Calu3 (cell line): Measurements from ENCODE around the gene DNAH14. TPM values are rescaled to one million over a fixed set of nuclear protein-coding genes. Genes with fewer than 3 reads are reported as not detected.

Source experiments
- BruUV-seq: library from RNA; stranded (reverse); fragments of 400-500 nt; replicated peaks from 2 replicates; lab custom pipeline; 2021; lab: Mats Ljungman, UMichigan
- CTCF ChIA-PET: fragments of 300-600 bp; sonication (Branson Sonifier 250); formaldehyde crosslinking; loops from one replicate; lab custom pipeline; 2022; ENCODE audit warnings: antibody characterized with exemption; lab: Charles Lee
- DNase-seq: peaks from one replicate; pipeline ENCODE4 v3.0.0; 2022
- H3K27ac Mint-ChIP-seq: one replicate; pipeline ENCODE4 v1.8.0; 2022; ENCODE audit warnings: mixed read lengths; ENCODE audit not compliant: unreplicated experiment
- H3K27me3 Mint-ChIP-seq: one replicate; pipeline ENCODE4 v1.8.0; 2022; ENCODE audit warnings: mixed read lengths; ENCODE audit not compliant: unreplicated experiment
- H3K36me3 Mint-ChIP-seq: one replicate; pipeline ENCODE4 v1.8.0; 2022; ENCODE audit warnings: mild to moderate bottlenecking, moderate library complexity, mixed read lengths; ENCODE audit not compliant: insufficient read depth, unreplicated experiment
- H3K4me1 Mint-ChIP-seq: one replicate; pipeline ENCODE4 v1.8.0; 2022; ENCODE audit warnings: mild to moderate bottlenecking, low read depth, mixed read lengths; ENCODE audit not compliant: unreplicated experiment
- H3K4me3 Mint-ChIP-seq: one replicate; pipeline ENCODE4 v1.8.0; 2022; ENCODE audit warnings: mild to moderate bottlenecking, low read depth, moderate library complexity, mixed read lengths; ENCODE audit not compliant: unreplicated experiment
- H3K9me3 Mint-ChIP-seq: one replicate; pipeline ENCODE4 v1.8.0; 2022; ENCODE audit warnings: low read depth, mixed read lengths; ENCODE audit not compliant: unreplicated experiment
- intact Hi-C: fragments of 100-400 bp; cut with micrococcal nuclease; formaldehyde crosslinking; loops from one replicate; pipeline ENCODE4 v1.10.0; 2022; ENCODE audit not compliant: unreplicated experiment
- total RNA-seq: library from RNA; stranded (reverse); gene quantifications from 2 replicates; pipeline ENCODE4 v1.2.3, GENCODE V29; 2022
- TF ChIP-seq, protein P1 (sequence below): fragments of 200-600 bp; IDR thresholded peaks from one replicate; pipeline ENCODE4 v1.8.0; 2022; ENCODE audit warnings: antibody characterized with exemption; ENCODE audit not compliant: unreplicated experiment

DNAH14 gene
- total RNA-seq, 1 experiment from 2014 or later = 66.8 TPM

- TF ChIP-seq, protein P1, sequence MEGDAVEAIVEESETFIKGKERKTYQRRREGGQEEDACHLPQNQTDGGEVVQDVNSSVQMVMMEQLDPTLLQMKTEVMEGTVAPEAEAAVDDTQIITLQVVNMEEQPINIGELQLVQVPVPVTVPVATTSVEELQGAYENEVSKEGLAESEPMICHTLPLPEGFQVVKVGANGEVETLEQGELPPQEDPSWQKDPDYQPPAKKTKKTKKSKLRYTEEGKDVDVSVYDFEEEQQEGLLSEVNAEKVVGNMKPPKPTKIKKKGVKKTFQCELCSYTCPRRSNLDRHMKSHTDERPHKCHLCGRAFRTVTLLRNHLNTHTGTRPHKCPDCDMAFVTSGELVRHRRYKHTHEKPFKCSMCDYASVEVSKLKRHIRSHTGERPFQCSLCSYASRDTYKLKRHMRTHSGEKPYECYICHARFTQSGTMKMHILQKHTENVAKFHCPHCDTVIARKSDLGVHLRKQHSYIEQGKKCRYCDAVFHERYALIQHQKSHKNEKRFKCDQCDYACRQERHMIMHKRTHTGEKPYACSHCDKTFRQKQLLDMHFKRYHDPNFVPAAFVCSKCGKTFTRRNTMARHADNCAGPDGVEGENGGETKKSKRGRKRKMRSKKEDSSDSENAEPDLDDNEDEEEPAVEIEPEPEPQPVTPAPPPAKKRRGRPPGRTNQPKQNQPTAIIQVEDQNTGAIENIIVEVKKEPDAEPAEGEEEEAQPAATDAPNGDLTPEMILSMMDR = no peak
- no peak for DNase-seq
- Mint-ChIP-seq H3K27me3 (no peaks in the 10 kb centered on the region), H3K36me3 (no peaks in the 10 kb centered on the region), H3K27ac (no peak overlapping the region), H3K4me3 (no peak overlapping the region), H3K9me3 (no peaks in the 10 kb centered on the region), H3K4me1 (no peaks in the 10 kb centered on the region)
- CTCF ChIA-PET = no interaction called here
- BruUV-seq = no TSS peak
- intact Hi-C loops = no loop called here
These were observed 120.1 kb downstream of the DNAH14 start for GRCh38 chr1:225049594-225049993.

DNA sequence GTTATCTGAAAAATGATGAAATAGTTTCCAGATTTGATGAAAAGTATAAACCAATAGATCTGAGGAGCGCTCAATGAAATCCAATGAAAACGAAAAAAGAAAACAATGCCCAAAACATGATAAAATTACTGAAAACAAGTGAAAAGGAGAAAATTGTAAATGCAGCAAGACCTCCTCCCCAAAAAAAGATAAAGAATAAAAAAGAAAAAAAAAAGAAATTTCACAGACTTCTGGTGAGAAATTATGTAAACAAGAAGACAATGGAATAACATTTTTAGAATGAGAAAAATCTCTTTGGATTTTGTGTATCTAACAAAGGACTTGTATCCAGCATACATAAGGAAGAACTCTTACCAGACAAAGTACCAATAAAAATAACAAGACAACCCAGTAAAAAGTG is 134.2 kb downstream of the DNAH14 start:
- no peak for DNase-seq
- Mint-ChIP-seq H3K9me3 (peaks cover 20% of the 10 kb centered on the region), H3K27me3 (no peaks in the 10 kb centered on the region), H3K27ac (no peak overlapping the region), H3K4me3 (no peak overlapping the region), H3K4me1 (no peaks in the 10 kb centered on the region), H3K36me3 (no peaks in the 10 kb centered on the region)
- CTCF ChIA-PET = no interaction called here
- TF ChIP-seq, protein P1 = no peak
- no TSS peak for BruUV-seq
- intact Hi-C loops = no loop called here

DNA sequence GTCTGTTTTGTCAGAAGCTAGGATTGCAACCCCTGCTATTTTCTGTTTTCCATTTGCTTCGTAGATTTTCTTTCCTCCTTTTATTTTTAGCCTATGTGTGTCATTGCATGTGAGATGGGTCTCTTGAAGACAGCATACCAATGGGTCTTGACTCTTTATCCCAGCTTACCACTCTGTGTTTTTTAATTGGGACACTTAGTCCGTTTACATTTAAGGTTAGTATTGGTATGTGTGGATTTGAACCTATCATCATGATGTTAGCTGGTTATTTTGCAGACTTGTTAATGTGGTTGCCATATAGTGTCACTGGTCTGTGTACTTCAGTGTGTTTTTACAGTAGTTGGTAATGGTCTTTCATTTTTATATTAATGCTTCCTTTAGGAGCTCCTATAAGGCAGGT is 141.5 kb downstream of the DNAH14 start:
- Mint-ChIP-seq H3K9me3 (peaks cover 14% of the 10 kb centered on the region), H3K4me3 (no peak overlapping the region), H3K27me3 (no peaks in the 10 kb centered on the region), H3K36me3 (no peaks in the 10 kb centered on the region), H3K27ac (no peak overlapping the region), H3K4me1 (no peaks in the 10 kb centered on the region)
- TF ChIP-seq, protein P1 = no peak
- CTCF ChIA-PET = no interaction called here
- DNase-seq = no peak
- intact Hi-C loops = no loop called here
- BruUV-seq = no TSS peak

DNA sequence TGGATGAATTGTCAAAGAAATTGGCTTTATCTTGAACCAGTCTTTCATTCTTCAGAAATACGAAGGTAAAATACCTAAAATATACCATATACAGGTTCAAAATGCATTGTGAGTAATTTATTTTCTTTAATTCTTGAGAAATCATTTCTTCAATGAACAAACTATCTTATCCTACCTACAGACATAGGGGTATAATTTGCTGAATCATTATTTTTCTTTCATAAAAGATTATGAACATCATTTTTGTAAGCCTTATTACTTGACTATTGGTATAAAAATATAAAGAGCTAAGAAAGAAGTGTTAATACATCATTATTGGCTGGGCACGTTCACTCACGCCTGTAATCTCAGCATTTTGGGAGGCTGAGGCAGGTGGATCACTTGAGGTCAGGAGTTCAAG is 167.7 kb downstream of the DNAH14 start:
- TF ChIP-seq, protein P1 = no peak
- H3K4me3 Mint-ChIP-seq = no peak overlapping the region
- intact Hi-C loops = no loop called here
- BruUV-seq = no TSS peak
- no peak for DNase-seq
- H3K36me3 Mint-ChIP-seq = no peaks in the 10 kb centered on the region
- no peaks in the 10 kb centered on the region for H3K27me3 Mint-ChIP-seq
- CTCF ChIA-PET = no interaction called here
- H3K9me3 Mint-ChIP-seq = peaks cover 4% of the 10 kb centered on the region
- no peak overlapping the region for H3K27ac Mint-ChIP-seq
- H3K4me1 Mint-ChIP-seq = no peaks in the 10 kb centered on the region
